RCC 7860 (cell line): ENCODE measurements around the gene TAF8.

Source experiments
- DNase-seq: peaks from one replicate; pipeline ENCODE4 v3.0.0-alpha.2; 2015; ENCODE audit warnings: low spot score
- FAIRE-seq: peaks from 2 replicates; lab custom pipeline; 2012; peaks lifted over from hg19 to GRCh38; lab: Jason Lieb, UNC

TAF8 gene

DNA sequence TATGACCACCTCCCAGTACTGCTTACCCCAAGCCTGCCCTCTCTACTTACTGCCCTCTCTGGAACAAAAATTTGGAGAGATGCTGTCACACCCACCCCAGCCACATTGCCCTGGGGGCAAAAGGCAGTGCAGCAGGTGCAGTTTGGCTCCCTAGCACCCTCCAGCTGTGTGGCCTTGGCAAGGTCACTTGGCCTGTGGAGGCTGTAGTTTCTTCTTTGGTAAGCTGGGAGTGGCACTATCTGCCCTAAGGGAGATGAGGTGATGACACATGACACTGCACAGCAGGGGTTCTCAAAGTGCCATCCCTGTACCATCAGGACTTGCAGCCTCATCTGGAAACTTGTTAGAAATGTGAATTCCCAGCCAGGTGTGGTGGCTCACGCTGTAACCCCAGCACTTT lies 44.8 kb downstream of the TAF8 start:
- no peak for DNase-seq
- no peak for FAIRE-seq

DNA sequence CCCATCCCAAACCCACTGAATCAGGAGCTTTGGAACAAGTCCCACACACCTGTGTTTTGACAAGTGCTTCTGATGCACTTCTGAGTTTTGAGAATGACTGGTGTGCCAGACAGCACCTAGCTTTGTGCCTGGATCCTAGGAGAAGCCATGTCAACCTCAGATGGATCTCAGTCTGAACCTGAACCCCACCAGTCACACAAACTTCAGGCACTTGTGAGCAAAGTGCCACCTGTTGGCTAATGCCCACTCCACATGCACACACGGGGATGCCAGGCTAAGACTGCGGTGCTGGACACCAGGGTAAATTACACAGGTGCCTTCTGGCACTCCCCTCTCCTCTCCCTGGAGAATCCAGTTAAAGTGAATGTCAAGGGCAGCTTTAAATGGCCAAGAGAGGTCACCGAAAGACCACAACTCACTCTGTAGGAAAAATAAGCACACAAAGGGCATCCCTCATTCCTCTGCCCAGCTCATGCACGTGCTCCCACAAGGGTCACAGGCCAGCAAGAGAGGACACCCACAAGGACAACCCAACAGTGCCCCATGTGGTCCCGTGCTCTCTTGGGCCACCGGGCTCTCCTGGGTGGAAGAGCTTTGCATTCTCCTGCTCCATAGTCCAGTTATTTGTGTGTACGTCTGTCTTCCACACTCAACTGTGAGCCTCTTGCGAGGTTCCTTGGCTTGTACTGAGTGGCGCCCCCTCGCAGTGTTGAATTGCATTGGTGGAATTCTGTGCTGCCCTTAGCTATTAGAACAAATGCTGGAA lies 45.6 kb downstream of the TAF8 start:
- no peak for FAIRE-seq

DNA sequence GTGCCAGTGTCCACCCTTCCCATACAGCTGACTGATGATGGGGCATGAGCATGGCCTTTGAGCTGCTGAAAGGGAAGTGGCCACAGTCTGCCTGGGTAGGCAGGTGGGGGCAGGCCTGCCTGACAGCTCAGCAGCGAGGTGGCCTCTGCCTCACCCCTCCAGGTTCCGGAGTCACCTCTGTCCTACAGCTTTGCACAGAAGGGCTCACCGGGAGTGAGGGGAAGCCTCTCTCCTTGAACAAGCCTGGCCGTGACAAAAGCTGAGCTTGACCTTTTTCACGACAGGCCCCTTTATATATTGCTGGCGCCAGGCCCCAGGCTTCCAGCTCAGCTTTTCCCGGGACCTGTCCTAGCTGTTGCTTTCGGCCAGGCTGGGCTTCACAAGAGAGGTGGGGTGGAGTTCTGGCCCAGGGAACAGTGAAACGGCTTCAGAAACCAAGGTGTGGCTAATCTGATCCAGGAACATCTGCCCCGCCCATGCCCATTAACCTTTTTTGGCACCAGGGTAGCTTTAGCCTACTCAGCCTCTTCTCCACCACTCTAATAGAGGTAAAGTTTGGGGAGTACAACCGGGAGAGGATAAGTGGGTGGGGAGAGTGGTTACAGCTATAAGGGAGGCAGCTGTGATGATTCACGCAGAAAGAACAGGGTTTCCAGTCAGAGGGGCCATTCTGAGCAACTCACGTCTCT lies 49.2 kb downstream of the TAF8 start:
- peak; percentile 42 for DNase-seq
- peak; percentile 54 for FAIRE-seq

More for the DNA sequence above, 45.6 kb downstream of the TAF8 start:
- DNase-seq: no peak

DNA sequence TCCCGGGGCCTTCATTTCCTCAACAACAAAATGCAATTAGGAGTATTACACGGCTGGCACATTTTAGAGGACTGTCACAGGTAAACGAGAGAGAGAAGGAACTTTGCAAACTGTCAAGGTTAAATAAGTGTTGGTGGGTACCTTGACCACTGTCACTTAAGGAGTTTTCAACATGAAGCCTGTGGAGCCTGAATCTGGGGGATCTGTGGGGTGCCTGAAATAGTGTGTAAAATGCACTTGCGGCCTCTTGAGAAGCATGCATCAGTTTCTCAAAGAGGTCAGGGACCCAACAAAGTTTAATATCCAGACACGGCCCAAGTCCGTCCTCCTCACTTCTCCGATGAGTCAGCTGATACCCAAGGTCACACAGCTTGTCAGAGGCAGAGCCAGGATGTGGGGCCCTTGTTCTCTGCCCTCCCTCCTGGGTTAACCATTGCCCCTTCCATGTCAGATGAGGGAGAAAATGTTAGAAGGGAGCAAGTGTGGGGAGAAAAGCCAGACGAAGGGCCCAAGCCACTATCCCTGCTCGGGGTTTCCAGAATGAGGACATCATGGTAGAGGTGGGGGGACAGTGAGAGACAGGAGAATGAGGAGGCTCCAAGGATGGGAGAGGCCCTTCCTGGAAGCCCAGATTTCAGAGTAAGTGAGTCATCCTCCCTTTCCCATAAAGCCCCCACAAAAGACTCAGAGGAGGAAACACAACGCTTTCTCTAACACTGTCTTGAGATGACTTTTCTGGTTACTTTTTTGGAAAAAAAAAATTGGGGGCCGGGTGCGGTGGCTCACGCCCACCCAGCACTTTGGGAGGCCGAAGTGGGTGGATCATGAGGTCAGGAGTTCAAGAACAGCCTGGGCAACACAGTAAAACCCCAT lies 49.9 kb downstream of the TAF8 start:
- peak; percentile 16 for FAIRE-seq
- peak; percentile 67 for DNase-seq

DNA sequence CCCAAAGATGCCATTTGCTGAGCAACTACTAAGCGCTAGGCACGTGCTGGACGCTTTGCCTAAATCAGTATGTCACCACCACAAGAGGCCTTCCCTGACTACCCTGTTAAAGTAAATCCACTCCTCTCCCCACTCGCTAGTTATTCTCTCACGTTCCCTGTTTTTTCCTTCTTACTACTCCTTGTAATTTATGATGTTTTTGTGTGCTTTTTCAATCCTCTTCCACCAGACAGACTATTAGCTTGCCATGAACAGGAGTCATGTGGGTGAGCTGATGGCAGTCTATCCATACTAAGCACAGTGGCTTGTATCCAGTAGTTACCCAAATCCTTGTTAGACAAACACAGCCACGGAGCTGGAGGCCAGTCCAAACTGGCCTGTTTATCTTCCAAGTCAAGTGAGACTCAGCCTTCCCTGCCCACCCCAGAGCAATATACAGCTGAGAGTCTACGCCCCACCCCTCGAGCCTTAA lies 50.9 kb downstream of the TAF8 start:
- FAIRE-seq: no peak
- no peak for DNase-seq

DNA sequence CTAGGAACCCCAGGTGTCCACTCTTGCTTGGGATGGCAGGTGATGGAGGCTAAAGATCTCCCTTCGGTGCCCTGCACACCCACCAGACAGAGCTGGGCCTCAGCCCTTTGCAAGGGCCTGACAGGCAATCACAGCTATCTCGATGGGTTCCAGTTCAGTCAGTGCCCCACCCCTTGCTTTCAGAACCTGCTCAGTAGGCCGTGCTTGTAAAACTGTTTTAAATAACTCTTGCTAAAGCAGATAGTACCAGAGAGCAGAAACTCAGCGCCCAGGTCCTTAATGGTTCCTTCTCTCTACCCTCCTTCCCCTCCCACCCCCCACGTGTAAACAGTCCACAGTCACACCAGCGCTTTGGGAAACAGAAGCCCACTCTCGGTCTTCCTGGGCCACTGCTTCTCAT lies 52.9 kb downstream of the TAF8 start:
- no peak for FAIRE-seq
- no peak for DNase-seq

DNA sequence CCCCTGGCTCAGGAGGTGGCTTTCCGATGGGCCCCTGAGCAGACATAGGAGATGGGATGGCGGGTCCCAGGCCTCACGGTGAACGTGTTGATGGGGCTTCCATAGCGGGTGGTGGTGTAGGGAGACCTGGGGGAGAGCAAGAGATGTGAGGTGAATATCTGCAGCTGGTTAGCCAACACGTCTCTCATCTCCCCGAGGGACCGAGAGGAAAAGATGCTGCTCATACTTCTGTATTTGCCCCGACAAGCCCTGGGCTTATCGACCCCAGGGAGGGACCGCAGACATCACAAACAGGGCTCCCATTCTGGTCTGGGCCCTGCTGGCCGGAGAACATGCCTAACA lies 53.4 kb downstream of the TAF8 start:
- no peak for DNase-seq
- FAIRE-seq: no peak

DNA sequence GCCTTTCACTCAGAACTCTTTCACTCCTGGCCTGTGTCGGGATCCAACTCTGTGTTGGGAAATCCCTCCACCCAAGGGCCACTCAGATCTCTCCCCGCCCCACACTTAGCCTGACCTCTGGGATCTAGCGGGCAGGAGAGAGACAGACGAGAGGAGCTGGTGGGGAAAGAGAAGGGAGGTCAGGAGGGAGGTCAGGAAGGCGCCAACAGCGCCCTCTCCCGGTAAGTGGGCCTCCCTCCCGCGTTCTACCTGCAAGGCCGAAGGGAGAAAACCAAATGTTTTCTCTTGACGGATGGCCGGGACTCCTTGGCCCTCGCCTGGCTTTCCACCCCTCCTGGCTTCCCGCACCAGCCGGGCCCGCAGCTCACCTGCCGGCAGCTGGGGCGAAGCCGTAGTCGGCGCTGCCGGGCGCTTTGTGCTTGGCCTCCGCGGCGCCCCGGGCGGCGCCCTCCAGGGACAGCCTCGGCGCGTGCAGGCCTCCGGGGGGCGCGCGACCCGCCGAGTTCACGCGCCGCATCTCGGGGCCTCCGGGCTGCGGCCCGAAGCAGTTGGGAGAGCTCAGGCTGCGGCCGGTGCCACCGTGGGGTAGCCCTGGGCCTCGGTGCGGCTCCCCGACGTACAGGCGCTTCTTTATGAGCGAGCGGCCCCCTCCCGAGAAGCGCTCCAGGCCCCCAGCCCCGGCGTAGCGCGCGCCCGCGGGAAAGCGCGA lies 53.9 kb downstream of the TAF8 start:
- FAIRE-seq (no peak), DNase-seq (no peak)

DNA sequence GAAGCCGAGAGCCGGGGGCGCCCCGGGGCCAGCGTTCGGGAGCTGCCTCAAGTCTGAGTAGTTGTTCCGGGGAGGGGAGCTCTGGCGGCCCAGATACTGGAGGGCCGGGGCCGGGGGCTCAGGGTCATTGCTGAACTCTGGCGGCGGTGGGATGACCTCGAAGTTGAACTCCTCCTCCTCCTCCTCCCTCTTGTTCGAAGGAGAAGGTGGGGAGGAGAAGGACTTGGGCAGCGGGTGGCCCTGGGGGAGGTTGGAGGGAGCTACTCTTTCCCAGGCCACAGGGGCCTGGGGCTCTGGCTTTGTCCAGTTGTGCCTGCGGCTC lies 54.4 kb downstream of the TAF8 start:
- DNase-seq (no peak), FAIRE-seq (no peak)

DNA sequence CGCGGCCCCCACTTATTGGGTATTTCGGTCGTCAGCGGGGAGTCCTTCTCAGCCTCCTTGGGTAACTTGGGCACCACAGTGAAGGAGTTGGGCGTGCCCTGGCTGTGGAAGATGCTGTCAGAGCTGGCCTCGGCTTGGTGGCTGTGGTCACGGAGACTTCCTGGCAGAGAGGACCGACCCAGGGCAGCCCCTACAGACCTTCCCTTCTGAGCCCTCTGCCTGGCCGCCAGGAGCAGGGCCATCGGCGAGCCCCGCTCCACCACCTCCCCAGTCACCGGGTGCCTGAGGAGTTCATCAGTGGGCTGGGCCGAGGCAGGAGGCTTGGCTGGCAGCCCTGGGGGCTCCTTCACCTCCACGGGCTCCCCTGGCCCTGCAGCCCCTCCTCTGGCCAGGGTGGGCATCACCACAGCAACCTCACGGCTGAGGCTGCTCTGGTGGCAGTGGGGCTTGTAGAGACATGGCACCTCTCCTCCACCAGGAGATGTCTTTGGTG lies 54.9 kb downstream of the TAF8 start:
- DNase-seq (no peak), FAIRE-seq (no peak)

DNA sequence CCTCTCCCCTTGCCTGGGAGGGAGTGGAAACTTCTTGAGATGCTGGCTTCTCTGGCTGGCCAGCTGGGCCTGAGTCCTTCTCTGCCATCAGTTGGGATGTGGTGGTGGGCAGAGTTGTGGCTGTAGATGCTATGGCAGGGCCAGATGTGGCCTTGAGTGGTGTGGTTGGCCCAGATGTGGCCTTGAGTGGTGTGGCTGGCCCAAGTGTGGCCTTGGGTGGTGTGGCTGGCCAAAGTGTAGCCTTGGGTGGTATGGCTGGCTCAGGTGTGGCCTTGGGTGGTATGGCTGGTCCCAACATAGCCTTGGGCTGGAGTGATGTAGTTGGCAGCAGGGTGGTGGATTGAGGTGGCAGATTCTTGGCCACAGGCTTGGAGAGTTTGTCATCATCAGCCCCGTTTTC lies 55.4 kb downstream of the TAF8 start:
- FAIRE-seq (no peak), DNase-seq (no peak)

DNA sequence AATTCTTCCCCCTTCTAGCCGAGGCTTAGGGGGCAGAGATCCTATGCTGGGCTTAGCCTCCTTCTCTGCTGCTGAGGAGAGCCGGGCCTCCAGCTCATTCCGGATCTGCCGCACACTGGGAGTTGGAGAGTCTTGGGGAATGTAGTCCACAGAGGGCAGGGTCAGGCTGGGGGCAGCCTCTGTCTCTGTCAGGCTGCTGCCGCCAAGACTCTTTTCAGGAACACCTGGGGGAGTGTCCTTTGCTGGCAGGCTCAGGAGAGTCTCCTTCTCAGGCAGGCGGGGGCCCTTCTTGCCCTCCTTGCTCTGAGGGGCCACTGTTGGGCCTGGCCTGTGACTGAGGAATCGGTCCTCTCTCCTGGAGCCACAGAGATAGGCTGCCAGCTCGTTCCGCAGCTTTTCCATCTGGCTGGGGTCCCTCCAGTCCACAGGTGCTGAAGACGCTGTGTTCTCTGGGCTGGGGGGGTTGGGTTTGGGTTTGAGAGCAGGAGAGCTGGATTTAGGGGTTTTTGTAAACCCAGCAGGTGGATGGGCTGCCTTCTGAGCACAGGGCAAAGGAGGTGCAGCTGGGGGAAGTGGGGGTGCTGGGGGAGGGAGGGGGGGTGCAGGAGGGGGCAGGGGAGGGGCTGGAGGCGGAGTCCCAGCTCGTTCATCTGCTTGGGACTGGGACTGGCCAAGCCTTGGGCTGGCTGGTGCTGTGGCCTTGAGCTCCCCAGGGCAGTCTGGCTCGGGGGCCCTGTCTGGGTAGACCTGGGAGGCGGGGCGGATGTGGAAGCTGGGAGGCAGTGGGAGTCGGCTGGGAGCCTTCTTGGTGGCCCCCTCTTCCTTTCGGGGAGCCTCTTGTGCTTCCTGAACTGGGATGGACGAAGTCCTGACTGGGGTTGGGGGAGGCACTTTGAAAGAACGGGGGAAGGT lies 56.0 kb downstream of the TAF8 start:
- no peak for DNase-seq
- FAIRE-seq: no peak

DNA sequence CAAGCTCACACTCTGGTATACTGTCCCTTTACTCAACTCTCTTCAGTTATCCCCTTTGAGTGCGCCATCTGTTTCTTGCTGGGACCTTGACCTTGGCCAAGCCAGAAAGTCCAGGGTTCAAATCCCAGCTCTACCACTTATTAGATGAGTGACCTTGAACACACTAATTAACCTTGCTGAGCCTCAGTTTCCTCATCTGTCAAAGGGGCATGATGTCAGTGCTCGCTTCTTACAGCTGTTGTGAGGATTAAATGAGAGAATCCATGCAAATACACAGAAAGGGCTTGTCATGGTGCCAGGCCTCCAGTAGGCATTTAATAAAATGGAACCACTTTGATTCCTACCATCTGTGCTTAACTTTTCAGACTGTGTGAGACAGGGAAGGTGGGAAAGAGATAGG lies 57.7 kb downstream of the TAF8 start:
- DNase-seq (no peak), FAIRE-seq (no peak)

DNA sequence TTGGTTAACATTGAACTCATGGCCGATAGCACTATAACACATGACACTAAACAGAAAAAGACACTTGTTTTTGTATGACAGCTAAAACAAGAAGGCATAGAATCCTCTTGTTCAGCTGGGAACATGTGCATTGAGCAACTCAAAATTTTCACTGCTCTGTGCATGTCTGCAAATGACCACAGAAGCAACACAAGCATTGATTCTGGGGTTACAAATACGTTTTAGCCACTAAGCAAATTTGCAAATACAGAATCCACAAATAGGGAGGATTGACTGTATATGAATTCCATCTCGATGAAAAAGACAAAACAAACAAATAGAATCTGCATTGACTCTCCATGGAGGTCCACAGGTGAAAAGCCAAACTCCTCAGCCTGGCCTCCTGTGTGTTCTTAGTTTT lies 60.4 kb downstream of the TAF8 start:
- FAIRE-seq (no peak), DNase-seq (no peak)

DNA sequence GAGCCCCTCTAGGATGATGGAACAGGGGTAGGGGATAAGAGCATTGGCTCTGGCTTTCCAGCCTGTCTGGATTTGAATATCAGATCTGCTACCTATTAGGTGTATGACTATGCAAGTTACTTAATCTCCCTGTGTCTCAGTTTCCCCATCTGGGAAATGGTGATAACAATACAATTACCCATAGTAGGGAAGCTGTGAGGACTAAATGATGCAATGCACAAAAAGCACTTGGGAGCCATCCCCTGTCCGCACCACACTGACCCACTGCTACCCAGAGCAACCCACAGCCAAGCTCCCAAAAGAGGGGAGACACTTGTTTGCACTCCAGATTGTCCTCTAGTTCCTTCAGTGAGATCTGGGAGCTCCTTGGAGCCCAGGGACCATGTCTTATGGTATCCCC lies 62.0 kb downstream of the TAF8 start:
- no peak for FAIRE-seq
- no peak for DNase-seq

DNA sequence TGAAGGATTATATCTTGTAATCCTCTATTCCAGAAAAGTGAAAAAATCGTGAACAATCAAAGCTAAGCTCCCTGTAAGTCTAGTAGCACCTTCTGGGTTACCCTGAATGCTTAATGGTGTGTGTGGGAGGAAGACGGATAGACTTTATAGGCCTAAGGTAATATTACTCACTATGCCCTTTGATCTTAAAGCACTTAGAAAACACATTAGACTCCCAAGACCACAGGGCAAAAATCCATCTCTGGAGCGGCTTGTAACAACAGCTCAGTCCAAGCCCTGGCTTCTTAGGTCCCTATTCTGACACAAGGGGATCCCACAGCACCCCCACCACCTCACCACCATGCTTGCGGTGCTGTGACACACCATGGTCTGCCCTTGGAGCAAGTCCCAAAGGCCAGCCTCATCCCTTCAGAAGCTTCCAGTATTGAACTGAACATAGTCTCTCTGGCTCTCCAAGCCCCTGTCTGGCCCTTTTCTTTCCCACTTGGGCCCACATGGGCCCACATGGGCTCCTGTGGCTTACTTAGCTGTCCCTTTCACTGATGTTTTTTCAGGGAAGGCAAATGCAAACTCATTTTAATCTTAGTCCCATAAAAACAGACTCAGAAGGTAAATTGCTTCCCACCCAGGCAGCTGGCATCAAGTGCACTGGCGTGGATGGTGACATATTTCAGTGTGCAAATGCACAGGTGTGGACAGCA lies 63.8 kb downstream of the TAF8 start:
- FAIRE-seq (peak; percentile 75), DNase-seq (peak; percentile 58)

DNA sequence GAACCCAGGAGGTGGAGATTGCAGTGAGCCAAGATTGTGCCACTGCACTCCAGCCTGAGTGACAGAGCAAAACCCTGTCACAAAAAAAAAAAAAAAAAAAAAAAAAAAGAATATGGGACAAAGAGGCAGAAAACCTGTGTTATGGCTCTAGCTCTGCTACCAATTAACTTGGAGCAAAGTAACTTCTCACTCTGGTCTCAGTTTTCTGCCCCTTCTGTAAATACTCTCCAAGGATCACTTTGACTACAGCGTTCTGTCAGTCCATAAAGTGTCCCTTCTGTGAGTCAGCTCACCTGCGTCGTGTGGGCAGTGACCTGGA lies 67.5 kb downstream of the TAF8 start:
- FAIRE-seq (no peak), DNase-seq (no peak)

DNA sequence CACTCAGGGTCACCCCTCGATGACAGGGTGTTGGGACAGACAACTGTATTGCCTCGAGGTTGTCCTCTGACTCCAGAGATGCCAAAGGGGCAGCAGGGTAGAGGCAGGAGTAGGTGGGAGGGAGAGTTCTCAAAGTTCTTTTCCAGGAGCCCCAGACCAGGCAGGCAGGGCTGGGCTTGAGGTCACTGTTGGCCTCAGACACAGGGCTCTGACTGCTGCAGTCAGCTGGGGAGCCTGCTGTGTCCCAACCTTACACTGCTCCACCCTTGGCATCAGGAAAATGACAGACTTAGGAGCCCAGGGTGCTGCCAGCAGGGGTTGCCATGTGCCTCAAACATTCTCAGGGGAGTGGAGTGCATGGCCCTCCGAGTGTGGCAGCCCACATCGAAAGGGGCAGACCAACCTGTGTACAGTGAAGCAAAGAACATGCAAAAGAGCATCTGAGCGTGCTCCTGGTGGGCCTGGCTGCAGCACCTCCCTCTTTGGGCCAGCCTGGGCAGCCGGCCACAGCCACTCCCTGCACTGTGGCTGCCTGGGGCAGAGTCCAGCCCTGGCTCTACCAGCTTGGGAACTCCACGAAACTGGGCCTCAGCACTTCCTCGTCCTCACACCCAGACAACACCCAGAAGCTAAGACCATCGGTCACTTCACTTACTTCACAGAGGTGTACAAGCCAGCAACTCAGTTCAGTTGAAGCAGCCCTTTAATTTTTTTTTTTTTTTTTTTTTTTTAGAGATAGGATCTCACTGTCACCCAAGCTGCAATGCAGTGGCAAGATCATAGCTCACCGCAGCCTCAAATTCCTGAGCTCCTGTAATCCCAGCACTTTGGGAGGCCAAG lies 68.1 kb downstream of the TAF8 start:
- peak; percentile 16 for FAIRE-seq
- peak; percentile 39 for DNase-seq
